H1 (cell line): Measurements from ENCODE around the gene NME3. TPM values are rescaled to one million over a fixed set of nuclear protein-coding genes. Genes with fewer than 3 reads are reported as not detected.

ENCODE experiments used
- CREB1 ChIP-seq: IDR thresholded peaks from 2 replicates; pipeline ENCODE4 v1.6.1; 2012; ENCODE audit warnings: inconsistent platforms
- SP1 ChIP-seq: IDR thresholded peaks from 2 replicates; pipeline ENCODE4 v1.6.1; 2011; ENCODE audit warnings: low read depth, low read length
- TBP ChIP-seq: IDR thresholded peaks from 2 replicates; pipeline ENCODE4 v1.6.1; 2011; ENCODE audit warnings: low read depth, low read length, improper control_type of control experiment
- TEAD4 ChIP-seq: IDR thresholded peaks from 2 replicates; pipeline ENCODE4 v1.6.1; 2012; ENCODE audit warnings: low read depth, low read length, inconsistent platforms, mixed read lengths
- polyA plus RNA-seq, 7 experiments: library from polyadenylated mRNA; depleted of rRNA in 3 of 7; stranded (reverse) in 5 of 7; unstranded in 2 of 7; fragments of >200 nt in 5 of 7; fragments of 200-250 nt in 2 of 7; gene quantifications; 1 replicate in 5 of 7; 2 replicates in 1 of 7; 4 replicates in 1 of 7; pipeline versions ENCODE4 v1.2.1 to v1.2.3, GENCODE V29; 2011 to 2013; ENCODE audit warnings: missing spikeins in 2 of 7, mixed read lengths in 2 of 7
- total RNA-seq: library from RNA; stranded (reverse); fragmentation: NEBNext Ultra II Directional; extraction: Animal tissue kit (Norgen Biotek cat#: 25700); gene quantifications from 2 replicates; pipeline ENCODE4 v1.2.1, GENCODE V29; 2021
- TF ChIP-seq, protein P1 (sequence below): IDR thresholded peaks from 2 replicates; pipeline ENCODE4 v1.6.1; 2011; ENCODE audit warnings: low read depth, mild to moderate bottlenecking, low read length; ENCODE audit not compliant: insufficient read depth

Gene NME3
- total and polyA plus RNA-seq, 2 of the 8 experiments (the other 6 are each of a cell fraction or from before 2014, with no cell fraction given): 72.5 to 163 TPM

DNA sequence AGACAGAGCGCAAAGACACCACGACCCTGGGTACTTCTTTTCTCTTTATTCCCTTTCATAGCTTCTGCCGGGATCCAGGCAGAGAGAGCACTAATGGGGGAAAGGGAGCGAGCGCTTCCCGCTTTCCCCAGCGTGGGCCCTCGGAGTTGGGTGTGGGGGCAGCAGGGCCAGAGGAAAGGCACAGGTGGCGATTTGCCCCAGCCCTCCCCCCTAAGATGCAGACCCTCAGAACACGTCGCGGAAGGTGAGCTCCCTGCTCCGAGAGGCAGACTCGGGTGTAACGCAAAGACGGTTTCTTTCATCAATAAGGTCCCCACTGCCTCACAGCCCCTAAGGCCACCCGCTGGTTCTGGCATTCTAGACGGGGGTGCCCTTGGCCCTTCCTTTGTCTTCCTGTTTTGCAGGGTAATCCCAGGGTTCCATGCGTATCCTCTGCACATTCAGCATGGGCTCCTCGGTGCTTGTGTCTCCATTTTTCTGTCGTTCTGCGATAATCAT lies 570 bp upstream of the NME3 start (continued):
- TF ChIP-seq, protein P1, sequence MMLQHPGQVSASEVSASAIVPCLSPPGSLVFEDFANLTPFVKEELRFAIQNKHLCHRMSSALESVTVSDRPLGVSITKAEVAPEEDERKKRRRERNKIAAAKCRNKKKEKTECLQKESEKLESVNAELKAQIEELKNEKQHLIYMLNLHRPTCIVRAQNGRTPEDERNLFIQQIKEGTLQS: no peak
- TF ChIP-seq CREB1 (0 out of 2 replicates have a peak, but pooled peaks have one; percentile 1), SP1 (no peak; the same call in 1 of the 2 replicates), TEAD4 (0 out of 2 replicates have a peak, but pooled peaks have one; percentile 57), TBP (peak; percentile 17; the same call in 1 of the 2 replicates)
